ENCODE measurements around the gene SP1. TPM values are rescaled to one million over a fixed set of nuclear protein-coding genes. Genes with fewer than 3 reads are reported as not detected.
A peak's percentile ranks its signal among the peaks of the same experiment; 100 is the strongest.

The SP1 gene
- total RNA-seq, 1 experiment from 2014 or later = 76.8 TPM

- peaks cover 62% of the 10 kb centered on the region for H3K27me3 Mint-ChIP-seq (ENCODE audit: low read depth)
Observed at GRCh38 chr12:53344824-53345485, 35.0 kb upstream of the SP1 start.

More at GRCh38 chr12:53344824-53345485, 35.0 kb upstream of the SP1 start:
- TF ChIP-seq CTCF (conservative IDR thresholded peaks at IDR 0.05) = peak; percentile 24; the same call in 2 of the 3 replicates
- no peak overlapping the region for H3K9ac ChIP-seq (ENCODE audit: extremely low read depth, insufficient read length, low read length)
- WGBS (ENCODE audit: extremely low coverage, insufficient read length, low lambda C conversion rate) = no CpG with 5 or more reads among the region's 50 CpGs
- H4K20me1 ChIP-seq (ENCODE audit: control insufficient read depth, insufficient read depth, insufficient read length) = no peaks in the 10 kb centered on the region
- no peak overlapping the region for H3K4ac ChIP-seq (ENCODE audit: low read depth, low read length)
- H3K27me3 ChIP-seq (ENCODE audit: insufficient read depth, low read length) = no peaks in the 10 kb centered on the region
- H3K23me2 ChIP-seq (ENCODE audit: insufficient read length, low read depth, low read length, poor library complexity, severe bottlenecking) = peaks cover 15% of the 10 kb centered on the region
- peak overlapping the region; percentile 84 for H3K4me2 ChIP-seq (ENCODE audit: insufficient read depth, insufficient read length, low read length)
- no peaks in the 10 kb centered on the region for H3K79me1 ChIP-seq (ENCODE audit: insufficient read depth, low read depth, low read length, poor library complexity, severe bottlenecking)
- no peak overlapping the region for H3T11ph ChIP-seq (ENCODE audit: low read length)
- H3K9me3 Mint-ChIP-seq = no peaks in the 10 kb centered on the region; a peak in 1 of 5 replicates
- no peak overlapping the region for H2BK15ac ChIP-seq (ENCODE audit: low read depth, low read length)
- H2BK5ac ChIP-seq (ENCODE audit: insufficient read length, low read length) = no peak overlapping the region
- no peaks in the 10 kb centered on the region for H3K4me1 ChIP-seq (ENCODE audit: insufficient read depth, low read length)
- H3K27ac ChIP-seq (ENCODE audit: insufficient read length, low read depth, low read length) = no peak overlapping the region
- H3K23ac ChIP-seq (ENCODE audit: insufficient read length, low read depth, low read length) = no peak overlapping the region
- no peaks in the 10 kb centered on the region for H3K9me3 ChIP-seq (ENCODE audit: control insufficient read depth, low read depth, low read length)
- peak; percentile 74 for DNase-seq
- no peaks in the 10 kb centered on the region for H3K79me2 ChIP-seq (ENCODE audit: insufficient read depth, low read length)
- H3K18ac ChIP-seq (ENCODE audit: insufficient read length, low read depth, low read length) = no peak overlapping the region
- no peak overlapping the region for H4K8ac ChIP-seq (replicated peaks; ENCODE audit: insufficient read length, low read depth, low read length)
- H3K27ac Mint-ChIP-seq = peak overlapping the region in 2 of 3 experiments; percentile 23 to 61; a peak in 2 of 7 replicates
- no peak overlapping the region for H2BK120ac ChIP-seq (ENCODE audit: low read depth, low read length, poor library complexity, severe bottlenecking)
- no peak overlapping the region for H2AFZ ChIP-seq (ENCODE audit: low read length)
- no peak overlapping the region for H2BK20ac ChIP-seq (ENCODE audit: low read depth, low read length, poor library complexity, severe bottlenecking)
- H3K14ac ChIP-seq (ENCODE audit: insufficient read depth, low read length) = no peak overlapping the region
- no peak overlapping the region for H2AK5ac ChIP-seq (ENCODE audit: insufficient read length, low read length)
- no peaks in the 10 kb centered on the region for H3K36me3 Mint-ChIP-seq (ENCODE audit: insufficient read depth in 1 of 3, low read depth in 3 of 3)
- no peak overlapping the region for H4K5ac ChIP-seq (ENCODE audit: insufficient read length, low read depth, low read length)
- H3K56ac ChIP-seq (ENCODE audit: insufficient read length, low read depth, low read length) = no peak overlapping the region
- peak overlapping the region; percentile 84 to 95 for H3K4me3 Mint-ChIP-seq
- H3K4me1 Mint-ChIP-seq = peaks cover 18% of the 10 kb centered on the region in 2 experiments
- no peak overlapping the region for H4K91ac ChIP-seq (ENCODE audit: insufficient read length, low read depth, low read length)
- H2BK12ac ChIP-seq (ENCODE audit: insufficient read length, low read depth, low read length) = no peak overlapping the region

Measured in H9 (cell line).